Lower leg skin (tissue), 4 donors: ENCODE data around the gene CHRDL1. TPM values are rescaled to one million over a fixed set of nuclear protein-coding genes. Genes with fewer than 3 reads are reported as not detected.
"Not testable (repeated sequence)": the region's sequence is repeated elsewhere in the genome, so short reads cannot be mapped to it uniquely, and the experiment has no call there.

Experiments used
- DNase-seq, 2 donors: peaks; one replicate each; pipeline ENCODE4 v3.0.0-alpha.2; 2019; ENCODE audit warnings: low spot score in 2 of 2
- H3K4me3 ChIP-seq: fragments of 200-600 bp; sonication (generic); 2 replicates; pipeline ENCODE4 v1.5.1; 2017; ENCODE audit warnings: mild to moderate bottlenecking, low read depth; ENCODE audit not compliant: poor library complexity, severe bottlenecking
- CTCF ChIP-seq, 3 donors: fragments of 450-650 bp; IDR thresholded peaks; one replicate each; pipeline ENCODE4 v1.5.1; 2016; ENCODE audit warnings: antibody characterized with exemption in 3 of 3, mild to moderate bottlenecking in 3 of 3, moderate library complexity in 2 of 3
- POLR2A ChIP-seq, 2 donors: fragments of 450-650 bp; IDR thresholded peaks; one replicate each; pipeline ENCODE4 v1.6.1; 2016 to 2017; ENCODE audit warnings: antibody characterized with exemption in 2 of 2, mild to moderate bottlenecking in 1 of 2, moderate library complexity in 1 of 2
- WGBS, 2 donors: methylation state at CpG; one replicate each; pipeline ENCODE4 v1.1.5; 2018; 5-methylcytosine and 5-hydroxymethylcytosine counted together
- intact Hi-C: fragments of 100-400 bp; cut with DNase I; formaldehyde crosslinking; loops from one replicate; pipeline ENCODE4 v1.15.0; 2023; ENCODE audit warnings: low total_unique reads
- total RNA-seq, 4 donors: library from RNA; depleted of rRNA; stranded (reverse); fragments of >200 nt; gene quantifications; one replicate each; pipeline ENCODE4 v1.1.0, GENCODE V29; 2016

CHRDL1 gene
- total RNA-seq, result 10 to 100 TPM in 3 of 4 donors, 1 to 10 TPM in 1; 6.9 to 20.4 (median 17.7) TPM

GRCh38 chrX:110795645-110796406, at the start of gene CHRDL1:
TSS of gene CHRDL1 (minus strand) at chrX:110795817. CDS start at chrX:110792181, 3,636 bp downstream.
- peak in 1 of 2 donors; percentile 84 for DNase-seq
- WGBS, 2 donors, result 11 to 28% methylated on average over 13 to 57 of the region's 60 CpGs
- no peak within 1 kb of the TSS for H3K4me3 ChIP-seq
- no peak for TF ChIP-seq POLR2A (IDR thresholded peaks at IDR 0.05)
- no peak for TF ChIP-seq CTCF (IDR thresholded peaks at IDR 0.05)
- intact Hi-C loops, result no loop called here

GRCh38 chrX:110836982-110837381, 41.4 kb upstream of the CHRDL1 start:
- no peak overlapping the region for H3K4me3 ChIP-seq
- 35 to 83% methylated on average over 1 of the region's 1 CpG for WGBS, 2 donors
- TF ChIP-seq CTCF (IDR thresholded peaks at IDR 0.05) (no peak), POLR2A (IDR thresholded peaks at IDR 0.05) (no peak)
- intact Hi-C loops, result no loop called here
- DNase-seq, result no peak

GRCh38 chrX:110836451-110836850, 40.8 kb upstream of the CHRDL1 start:
- TF ChIP-seq CTCF (IDR thresholded peaks at IDR 0.05) (no peak), POLR2A (IDR thresholded peaks at IDR 0.05) (no peak)
- intact Hi-C loops, result no loop called here
- no peak for DNase-seq
- H3K4me3 ChIP-seq, result no peak overlapping the region

GRCh38 chrX:110836001-110836400, 40.4 kb upstream of the CHRDL1 start:
- WGBS, 2 donors, result 45 to 56% methylated on average over 1 of the region's 1 CpG
- DNase-seq, result no peak
- TF ChIP-seq POLR2A (IDR thresholded peaks at IDR 0.05) (no peak), CTCF (IDR thresholded peaks at IDR 0.05) (no peak)
- no peak overlapping the region for H3K4me3 ChIP-seq
- intact Hi-C loops, result no loop called here

GRCh38 chrX:110825972-110826371, 30.4 kb upstream of the CHRDL1 start:
- H3K4me3 ChIP-seq, result no peak overlapping the region
- intact Hi-C loops, result no loop called here
- TF ChIP-seq POLR2A (IDR thresholded peaks at IDR 0.05) (no peak), CTCF (IDR thresholded peaks at IDR 0.05) (no peak)
- WGBS, 2 donors, result 82 to 90% methylated on average over 2 of the region's 2 CpGs
- no peak for DNase-seq

GRCh38 chrX:110816543-110816942, 20.9 kb upstream of the CHRDL1 start:
- H3K4me3 ChIP-seq, DNase-seq: not testable (repeated sequence)
- WGBS, 2 donors, result 90 to 92% methylated on average over 1 of the region's 1 CpG
- intact Hi-C loops, result loop anchor here (10.0 kb wide), 1 partner anchor 1662 kb away; no protein-coding TSS in a partner anchor
